ENCODE measurements around the gene HELZ2.

Gene HELZ2

GRCh38 chr20:63564036-63564810 is 9.8 kb downstream of the HELZ2 start:
- DNase-seq, result no peak

- no peak for DNase-seq
Measured at GRCh38 chr20:63563225-63563935, 10.7 kb downstream of the HELZ2 start.

- DNase-seq, result no peak
Measured at GRCh38 chr20:63562461-63563224, 11.4 kb downstream of the HELZ2 start.

- DNase-seq, result no peak
Measured at GRCh38 chr20:63561624-63562396, 12.2 kb downstream of the HELZ2 start.

GRCh38 chr20:63560856-63561609 is 13.0 kb downstream of the HELZ2 start:
- no peak for DNase-seq

- DNase-seq, result no peak
Measured at GRCh38 chr20:63560333-63560805, 13.7 kb downstream of the HELZ2 start.

- DNase-seq, result peak; percentile 70 to 72
Measured at GRCh38 chr20:63559485-63560332, 14.3 kb downstream of the HELZ2 start.

GRCh38 chr20:63558804-63559484 is 15.1 kb downstream of the HELZ2 start:
- DNase-seq, result no peak

- no peak for DNase-seq
Measured at GRCh38 chr20:63557481-63557891, 16.6 kb downstream of the HELZ2 start.

- DNase-seq, result no peak
Measured at GRCh38 chr20:63556873-63557478, 17.1 kb downstream of the HELZ2 start.

GRCh38 chr20:63555661-63556381 is 18.2 kb downstream of the HELZ2 start:
- DNase-seq, result no peak

- peak in 1 of 2 donors; percentile 34 for DNase-seq
Measured at GRCh38 chr20:63554361-63555278, 19.4 kb downstream of the HELZ2 start.

- DNase-seq, result peak; percentile 64 to 71
Measured at GRCh38 chr20:63553933-63554290, 20.1 kb downstream of the HELZ2 start, which contains the start of gene FNDC11. FNDC11 (plus strand) TSS chr20:63554159; CDS start chr20:63555664, 1,505 bp downstream.

- DNase-seq, result peak; percentile 90 to 92
Measured at GRCh38 chr20:63553251-63553932, 20.6 kb downstream of the HELZ2 start.

GRCh38 chr20:63552481-63553249 is 21.4 kb downstream of the HELZ2 start:
- peak; percentile 70 to 71 for DNase-seq

GRCh38 chr20:63551068-63551467 is 23.0 kb downstream of the HELZ2 start:
- no peak for DNase-seq

All from CD4-positive, alpha-beta T cell treated with Interleukin-1 beta for 1 hour (primary cell).